K562 (cell line): ENCODE measurements around the gene GPR152. TPM values are rescaled to one million over a fixed set of nuclear protein-coding genes. Genes with fewer than 3 reads are reported as not detected.
A peak's percentile ranks its signal among the peaks of the same experiment; 100 is the strongest.

ENCODE experiments used
- ASH1L ChIP-seq: fragments of 450-650 bp; IDR thresholded peaks from 2 replicates; pipeline ENCODE4 v1.6.1; 2018; ENCODE audit warnings: borderline replicate concordance, mild to moderate bottlenecking, low read depth; ENCODE audit not compliant: partially characterized antibody
- CBFA2T2 ChIP-seq: fragments of 450-650 bp; conservative IDR thresholded peaks from 2 replicates; pipeline ENCODE4 v1.6.1; 2017; ENCODE audit warnings: mild to moderate bottlenecking
- CBX5 ChIP-seq: IDR thresholded peaks from 2 replicates; pipeline ENCODE4 v1.6.1; 2014; ENCODE audit warnings: low read depth, borderline replicate concordance
- CCNT2 ChIP-seq: IDR thresholded peaks from 2 replicates; pipeline ENCODE4 v1.6.1; 2011; ENCODE audit warnings: borderline replicate concordance, low read depth, mild to moderate bottlenecking, moderate library complexity, mixed read lengths, low read length; ENCODE audit not compliant: insufficient read length; ENCODE audit errors: extremely low read depth
- CREM ChIP-seq: IDR thresholded peaks from 2 replicates; pipeline ENCODE4 v1.6.1; 2014; ENCODE audit warnings: antibody characterized with exemption, low read depth
- E2F8 ChIP-seq: fragments of 450-650 bp; IDR thresholded peaks from 2 replicates; pipeline ENCODE4 v1.7.1; 2018; ENCODE audit warnings: mild to moderate bottlenecking, low read depth; ENCODE audit not compliant: partially characterized antibody
- ESRRB ChIP-seq: fragments of 250-450 bp; sonication (Bioruptor Pico); IDR thresholded peaks from 2 replicates; pipeline ENCODE4 v1.5.0; 2020; ENCODE audit warnings: mild to moderate bottlenecking, moderate library complexity, borderline replicate concordance
- RBM34 ChIP-seq: fragments of 200-400 bp; formaldehyde crosslinking; IDR thresholded peaks from 2 replicates; pipeline ENCODE4 v1.6.1; 2018; ENCODE audit warnings: low read length, borderline replicate concordance; ENCODE audit not compliant: insufficient read depth
- SP1 ChIP-seq: sonication (generic); formaldehyde crosslinking; IDR thresholded peaks from 2 replicates; pipeline ENCODE4 v1.8.1; 2022; ENCODE audit warnings: mild to moderate bottlenecking, missing genetic modification reagents
- TAF9B ChIP-seq: fragments of 450-650 bp; IDR thresholded peaks from 2 replicates; pipeline ENCODE4 v1.6.1; 2018; ENCODE audit warnings: mild to moderate bottlenecking; ENCODE audit not compliant: partially characterized antibody
- USF2 ChIP-seq: sonication (generic); formaldehyde crosslinking; IDR thresholded peaks from 2 replicates; pipeline ENCODE4 v1.5.0; 2020; ENCODE audit warnings: missing genetic modification reagents
- ZNF324 ChIP-seq: fragments of 250-450 bp; sonication (Bioruptor Pico); IDR thresholded peaks from 2 replicates; pipeline ENCODE4 v1.4.0; 2020; ENCODE audit warnings: mild to moderate bottlenecking
- ZNF518B ChIP-seq: fragments of 250-450 bp; sonication (Bioruptor Pico); IDR thresholded peaks from 2 replicates; pipeline ENCODE4 v1.5.0; 2021; ENCODE audit warnings: mild to moderate bottlenecking, moderate library complexity
- ZNF592 ChIP-seq: fragments of 450-650 bp; IDR thresholded peaks from 2 replicates; pipeline ENCODE4 v1.6.1; 2017; ENCODE audit warnings: antibody characterized with exemption, mild to moderate bottlenecking
- ZNF699 ChIP-seq: fragments of 250-450 bp; sonication (Bioruptor Pico); IDR thresholded peaks from 2 replicates; pipeline ENCODE4 v1.8.0; 2021; ENCODE audit warnings: mild to moderate bottlenecking, moderate library complexity; ENCODE audit not compliant: insufficient replicate concordance
- polyA plus RNA-seq, 8 experiments: library from polyadenylated mRNA; depleted of rRNA in 4 of 8; stranded (reverse) in 5 of 8; unstranded in 3 of 8; fragments of >200 nt; fragmentation: Nextera tagmentation in 2 of 8; fragmentation: Illumina TruSeq in 1 of 8; extraction: Ambion mirVana in 2 of 8; extraction: Trizol in 1 of 8; gene quantifications; 2 replicates each; pipeline versions ENCODE4 v1.2.1 to v1.2.3, GENCODE V29; 2011 to 2014; ENCODE audit warnings: inconsistent platforms in 1 of 8, missing spikeins in 1 of 8
- total RNA-seq, 7 experiments: library from RNA; depleted of rRNA in 6 of 7; stranded (reverse); fragments of >200 nt in 6 of 7; fragmentation: Illumina TruSeq in 2 of 7; extraction: Trizol in 2 of 7; gene quantifications; 2 replicates each; pipeline versions ENCODE4 v1.2.1 to v1.2.3, GENCODE V29; 2011 to 2021; ENCODE audit warnings: low replicate concordance in 1 of 7

The GPR152 gene
- total and polyA plus RNA-seq, 9 of the 15 experiments (the other 6 are each of a cell fraction or from before 2014, with no cell fraction given): not detected

- no peak for TF ChIP-seq CCNT2
- peak; percentile 44; the same call in 1 of the 2 replicates for TF ChIP-seq CREM
- no peak for TF ChIP-seq ESRRB (CRISPR knock-in tag)
- 0 out of 2 replicates have a peak, but pooled peaks have one; percentile 32 for TF ChIP-seq ZNF592
- TF ChIP-seq ZNF324 (CRISPR knock-in tag): no peak
- TF ChIP-seq SP1 (CRISPR knock-in tag): peak; percentile 76
- TF ChIP-seq ZNF699 (CRISPR knock-in tag): no peak
- no peak for TF ChIP-seq ASH1L
- no peak for TF ChIP-seq CBX5
- peak; percentile 2; the same call in 1 of the 2 replicates for TF ChIP-seq CBFA2T2
- TF ChIP-seq TAF9B: no peak
- no peak for TF ChIP-seq ZNF518B
- peak; percentile 46 for TF ChIP-seq E2F8
- no peak for TF ChIP-seq RBM34
- no peak for TF ChIP-seq USF2 (CRISPR knock-in tag)
Measured at GRCh38 chr11:67436459-67437081, 16.0 kb downstream of the GPR152 start (continued).
